K562 (cell line): Measurements from ENCODE around the gene COX6B2. TPM values are rescaled to one million over a fixed set of nuclear protein-coding genes. Genes with fewer than 3 reads are reported as not detected.

Source experiments
- ELF2 ChIP-seq: fragments of 250-450 bp; sonication (Bioruptor Pico); IDR thresholded peaks from 2 replicates; pipeline ENCODE4 v1.5.0; 2021; ENCODE audit warnings: mild to moderate bottlenecking
- FOSL1 ChIP-seq: fragments of 200-800 bp; sonication (Bioruptor generic); conservative IDR thresholded peaks from 2 replicates; pipeline ENCODE4 v1.6.1; 2016; ENCODE audit warnings: missing genetic modification characterization, missing compliant biosample characterization
- GTF2A2 ChIP-seq: IDR thresholded peaks from 2 replicates; pipeline ENCODE4 v1.6.1; 2016; ENCODE audit warnings: mild to moderate bottlenecking, missing genetic modification characterization, missing compliant biosample characterization
- JUND ChIP-seq, 2 experiments: IDR thresholded peaks; 2 replicates in 1 of 2; 3 replicates in 1 of 2; pipeline ENCODE4 v1.6.1; 2011; ENCODE audit warnings: borderline replicate concordance in 2 of 2, low read depth in 2 of 2, low read length in 2 of 2, improper control_type of control experiment in 1 of 2, missing biosample characterization in 1 of 2, missing genetic modification characterization in 1 of 2, missing genetic modification reagents in 1 of 2
- KDM1A ChIP-seq, 2 experiments: fragments of 450-650 bp; IDR thresholded peaks; 2 replicates each; pipeline ENCODE4 v1.6.1; 2016; ENCODE audit warnings: mild to moderate bottlenecking in 2 of 2
- NFIX ChIP-seq: fragments of 250-450 bp; sonication (Bioruptor Pico); IDR thresholded peaks from 2 replicates; pipeline ENCODE4 v1.4.0; 2020; ENCODE audit warnings: low read depth, mild to moderate bottlenecking, moderate library complexity
- POLR2AphosphoS2 ChIP-seq: IDR thresholded peaks from 2 replicates; pipeline ENCODE4 v1.6.1; 2012; ENCODE audit warnings: low read length, improper control_type of control experiment
- PYGO2 ChIP-seq: fragments of 450-650 bp; IDR thresholded peaks from 2 replicates; pipeline ENCODE4 v1.6.1; 2016; ENCODE audit warnings: mild to moderate bottlenecking, missing genetic modification characterization, moderate library complexity, missing compliant biosample characterization
- RB1 ChIP-seq: fragments of 450-650 bp; IDR thresholded peaks from 2 replicates; pipeline ENCODE4 v1.6.1; 2017; ENCODE audit warnings: low read depth, mild to moderate bottlenecking
- RBM34 ChIP-seq: fragments of 200-400 bp; formaldehyde crosslinking; IDR thresholded peaks from 2 replicates; pipeline ENCODE4 v1.6.1; 2018; ENCODE audit warnings: low read length, borderline replicate concordance; ENCODE audit not compliant: insufficient read depth
- RFX5 ChIP-seq: IDR thresholded peaks from 2 replicates; pipeline ENCODE4 v1.6.1; 2011; ENCODE audit warnings: low read depth, mild to moderate bottlenecking, improper control_type of control experiment, low read length
- TAF7 ChIP-seq: fragments of 450-650 bp; IDR thresholded peaks from 2 replicates; pipeline ENCODE4 v1.6.1; 2016; ENCODE audit warnings: missing genetic modification characterization, missing compliant biosample characterization
- ZMIZ1 ChIP-seq, 2 experiments: fragments of 150-350 bp in 1 of 2; IDR thresholded peaks; 2 replicates each; pipeline ENCODE4 v1.6.1; 2012 to 2016; ENCODE audit warnings: low read depth in 2 of 2, low read length in 2 of 2, mild to moderate bottlenecking in 1 of 2, moderate library complexity in 1 of 2
- ZNF184 ChIP-seq: sonication (generic); formaldehyde crosslinking; IDR thresholded peaks from 2 replicates; pipeline ENCODE4 v1.5.0; 2020; ENCODE audit warnings: missing genetic modification reagents
- ZNF280A ChIP-seq: fragments of 450-650 bp; IDR thresholded peaks from 2 replicates; pipeline ENCODE4 v1.6.1; 2018; ENCODE audit warnings: mild to moderate bottlenecking, low read depth; ENCODE audit not compliant: partially characterized antibody
- ZNF551 ChIP-seq: fragments of 250-450 bp; sonication (Bioruptor Pico); IDR thresholded peaks from 2 replicates; pipeline ENCODE4 v1.5.0; 2021; ENCODE audit warnings: mild to moderate bottlenecking, moderate library complexity
- polyA plus RNA-seq, 8 experiments: library from polyadenylated mRNA; depleted of rRNA in 4 of 8; stranded (reverse) in 5 of 8; unstranded in 3 of 8; fragments of >200 nt; fragmentation: Nextera tagmentation in 2 of 8; fragmentation: Illumina TruSeq in 1 of 8; extraction: Ambion mirVana in 2 of 8; extraction: Trizol in 1 of 8; gene quantifications; 2 replicates each; pipeline versions ENCODE4 v1.2.1 to v1.2.3, GENCODE V29; 2011 to 2014; ENCODE audit warnings: inconsistent platforms in 1 of 8, missing spikeins in 1 of 8
- total RNA-seq, 7 experiments: library from RNA; depleted of rRNA in 6 of 7; stranded (reverse); fragments of >200 nt in 6 of 7; fragmentation: Illumina TruSeq in 2 of 7; extraction: Trizol in 2 of 7; gene quantifications; 2 replicates each; pipeline versions ENCODE4 v1.2.1 to v1.2.3, GENCODE V29; 2011 to 2021; ENCODE audit warnings: low replicate concordance in 1 of 7
- TF ChIP-seq, protein P1 (sequence below): fragments of 250-450 bp; sonication (Bioruptor Pico); IDR thresholded peaks from 2 replicates; pipeline ENCODE4 v1.8.0; 2022; ENCODE audit warnings: moderate library complexity, mild to moderate bottlenecking, inconsistent platforms
- TF ChIP-seq, protein P2 (sequence below): sonication (generic); formaldehyde crosslinking; IDR thresholded peaks from 2 replicates; pipeline ENCODE4 v1.8.0; 2023; ENCODE audit warnings: mild to moderate bottlenecking, missing genetic modification reagents

The COX6B2 gene
- total and polyA plus RNA-seq, 9 of the 15 experiments (the other 6 are each of a cell fraction or from before 2014, with no cell fraction given): 0.40 to 2.5 (median 0.83) TPM

- TF ChIP-seq POLR2AphosphoS2: no peak
- TF ChIP-seq GTF2A2 (tag): no peak
- no peak for TF ChIP-seq TAF7 (tag)
- no peak for TF ChIP-seq NFIX
- TF ChIP-seq ZNF280A: no peak
- no peak for TF ChIP-seq FOSL1 (tag)
- TF ChIP-seq ZMIZ1 (IDR thresholded peaks at IDR 0.05; ENCODE audit: low read depth in 2 of 2, low read length in 2 of 2): no peak
- TF ChIP-seq ZNF184 (CRISPR knock-in tag): no peak
- TF ChIP-seq PYGO2 (tag): no peak
- TF ChIP-seq RFX5: no peak
- TF ChIP-seq RBM34: no peak
- no peak for TF ChIP-seq ELF2 (CRISPR knock-in tag)
- TF ChIP-seq, protein P1, sequence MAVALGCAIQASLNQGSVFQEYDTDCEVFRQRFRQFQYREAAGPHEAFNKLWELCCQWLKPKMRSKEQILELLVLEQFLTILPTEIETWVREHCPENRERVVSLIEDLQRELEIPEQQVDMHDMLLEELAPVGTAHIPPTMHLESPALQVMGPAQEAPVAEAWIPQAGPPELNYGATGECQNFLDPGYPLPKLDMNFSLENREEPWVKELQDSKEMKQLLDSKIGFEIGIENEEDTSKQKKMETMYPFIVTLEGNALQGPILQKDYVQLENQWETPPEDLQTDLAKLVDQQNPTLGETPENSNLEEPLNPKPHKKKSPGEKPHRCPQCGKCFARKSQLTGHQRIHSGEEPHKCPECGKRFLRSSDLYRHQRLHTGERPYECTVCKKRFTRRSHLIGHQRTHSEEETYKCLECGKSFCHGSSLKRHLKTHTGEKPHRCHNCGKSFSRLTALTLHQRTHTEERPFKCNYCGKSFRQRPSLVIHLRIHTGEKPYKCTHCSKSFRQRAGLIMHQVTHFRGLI (CRISPR knock-in tag): no peak
- TF ChIP-seq ZNF551 (CRISPR knock-in tag): no peak
- TF ChIP-seq JUND (IDR thresholded peaks at IDR 0.05; ENCODE audit: borderline replicate concordance, low read depth, low read length): no peak
- no peak for TF ChIP-seq JUND (tag; IDR thresholded peaks at IDR 0.05; ENCODE audit: borderline replicate concordance, low read depth, low read length)
- TF ChIP-seq, protein P2, sequence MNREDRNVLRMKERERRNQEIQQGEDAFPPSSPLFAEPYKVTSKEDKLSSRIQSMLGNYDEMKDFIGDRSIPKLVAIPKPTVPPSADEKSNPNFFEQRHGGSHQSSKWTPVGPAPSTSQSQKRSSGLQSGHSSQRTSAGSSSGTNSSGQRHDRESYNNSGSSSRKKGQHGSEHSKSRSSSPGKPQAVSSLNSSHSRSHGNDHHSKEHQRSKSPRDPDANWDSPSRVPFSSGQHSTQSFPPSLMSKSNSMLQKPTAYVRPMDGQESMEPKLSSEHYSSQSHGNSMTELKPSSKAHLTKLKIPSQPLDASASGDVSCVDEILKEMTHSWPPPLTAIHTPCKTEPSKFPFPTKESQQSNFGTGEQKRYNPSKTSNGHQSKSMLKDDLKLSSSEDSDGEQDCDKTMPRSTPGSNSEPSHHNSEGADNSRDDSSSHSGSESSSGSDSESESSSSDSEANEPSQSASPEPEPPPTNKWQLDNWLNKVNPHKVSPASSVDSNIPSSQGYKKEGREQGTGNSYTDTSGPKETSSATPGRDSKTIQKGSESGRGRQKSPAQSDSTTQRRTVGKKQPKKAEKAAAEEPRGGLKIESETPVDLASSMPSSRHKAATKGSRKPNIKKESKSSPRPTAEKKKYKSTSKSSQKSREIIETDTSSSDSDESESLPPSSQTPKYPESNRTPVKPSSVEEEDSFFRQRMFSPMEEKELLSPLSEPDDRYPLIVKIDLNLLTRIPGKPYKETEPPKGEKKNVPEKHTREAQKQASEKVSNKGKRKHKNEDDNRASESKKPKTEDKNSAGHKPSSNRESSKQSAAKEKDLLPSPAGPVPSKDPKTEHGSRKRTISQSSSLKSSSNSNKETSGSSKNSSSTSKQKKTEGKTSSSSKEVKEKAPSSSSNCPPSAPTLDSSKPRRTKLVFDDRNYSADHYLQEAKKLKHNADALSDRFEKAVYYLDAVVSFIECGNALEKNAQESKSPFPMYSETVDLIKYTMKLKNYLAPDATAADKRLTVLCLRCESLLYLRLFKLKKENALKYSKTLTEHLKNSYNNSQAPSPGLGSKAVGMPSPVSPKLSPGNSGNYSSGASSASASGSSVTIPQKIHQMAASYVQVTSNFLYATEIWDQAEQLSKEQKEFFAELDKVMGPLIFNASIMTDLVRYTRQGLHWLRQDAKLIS (CRISPR knock-in tag): no peak
- TF ChIP-seq KDM1A (IDR thresholded peaks at IDR 0.05): no peak
- TF ChIP-seq RB1: no peak
Measured at GRCh38 chr19:55305983-55306562, 48.4 kb downstream of the COX6B2 start (continued).
